ENCODE data around the gene REEP5. TPM values are rescaled to one million over a fixed set of nuclear protein-coding genes. Genes with fewer than 3 reads are reported as not detected.
A peak's percentile ranks its signal among the peaks of the same experiment; 100 is the strongest.
"Not testable (repeated sequence)": the region's sequence is repeated elsewhere in the genome, so short reads cannot be mapped to it uniquely, and the experiment has no call there.

Gene REEP5
- total RNA-seq, 1 donor from 2014 or later = 17.1 TPM

DNA sequence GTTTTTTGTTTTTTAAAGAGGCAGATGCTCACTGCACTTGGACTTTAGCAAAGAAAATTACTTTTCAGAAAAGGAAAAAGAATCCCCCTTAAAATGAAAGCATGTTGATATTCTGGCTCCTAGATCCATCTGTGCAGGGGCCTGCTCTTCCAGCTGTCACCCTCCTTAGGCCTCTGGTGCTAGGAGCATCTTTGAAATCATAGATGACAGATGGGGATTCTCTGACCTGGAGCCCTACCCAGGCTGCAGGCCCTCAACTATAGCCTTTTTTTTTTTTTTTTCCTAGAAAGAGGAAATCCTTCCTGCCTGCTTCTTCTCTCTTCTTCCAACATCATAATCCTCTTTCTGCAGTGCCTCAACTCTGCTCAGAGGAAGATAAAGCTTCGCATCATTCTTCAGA, 38.3 kb upstream of the REEP5 start:
- Histone ChIP-seq H3K27ac (no peak overlapping the region), H3F3A (ENCODE audit: low read depth) (no peaks in the 10 kb centered on the region), H4K20me1 (ENCODE audit: low read depth) (no peaks in the 10 kb centered on the region), H2AFZ (replicated peaks) (peak overlapping the region; percentile 69), H3K4me3 (no peak overlapping the region), H3K9ac (no peak overlapping the region), H3K27me3 (no peaks in the 10 kb centered on the region), H3K4me1 (peaks cover 6% of the 10 kb centered on the region), H3K4me2 (no peak overlapping the region), H3K36me3 (no peaks in the 10 kb centered on the region), H3K9me3 (ENCODE audit: low read depth) (no peaks in the 10 kb centered on the region), H3K79me2 (ENCODE audit: low read depth) (no peaks in the 10 kb centered on the region)
- Mint-ChIP-seq H3K4me3 (no peak overlapping the region), H3K36me3 (no peaks in the 10 kb centered on the region), H3K27me3 (ENCODE audit: insufficient read depth, low read depth) (peaks cover 5% of the 10 kb centered on the region), H3K27ac (peak overlapping the region; percentile 72), H3K9me3 (no peaks in the 10 kb centered on the region), H3K4me1 (peaks cover 25% of the 10 kb centered on the region)
- DNase-seq (ENCODE audit: low spot score) = no peak
- TF ChIP-seq EZH2phosphoT487 (IDR thresholded peaks at IDR 0.05) (no peak), EZH2 (IDR thresholded peaks at IDR 0.05) (no peak)
- TF ChIP-seq, protein P1, sequence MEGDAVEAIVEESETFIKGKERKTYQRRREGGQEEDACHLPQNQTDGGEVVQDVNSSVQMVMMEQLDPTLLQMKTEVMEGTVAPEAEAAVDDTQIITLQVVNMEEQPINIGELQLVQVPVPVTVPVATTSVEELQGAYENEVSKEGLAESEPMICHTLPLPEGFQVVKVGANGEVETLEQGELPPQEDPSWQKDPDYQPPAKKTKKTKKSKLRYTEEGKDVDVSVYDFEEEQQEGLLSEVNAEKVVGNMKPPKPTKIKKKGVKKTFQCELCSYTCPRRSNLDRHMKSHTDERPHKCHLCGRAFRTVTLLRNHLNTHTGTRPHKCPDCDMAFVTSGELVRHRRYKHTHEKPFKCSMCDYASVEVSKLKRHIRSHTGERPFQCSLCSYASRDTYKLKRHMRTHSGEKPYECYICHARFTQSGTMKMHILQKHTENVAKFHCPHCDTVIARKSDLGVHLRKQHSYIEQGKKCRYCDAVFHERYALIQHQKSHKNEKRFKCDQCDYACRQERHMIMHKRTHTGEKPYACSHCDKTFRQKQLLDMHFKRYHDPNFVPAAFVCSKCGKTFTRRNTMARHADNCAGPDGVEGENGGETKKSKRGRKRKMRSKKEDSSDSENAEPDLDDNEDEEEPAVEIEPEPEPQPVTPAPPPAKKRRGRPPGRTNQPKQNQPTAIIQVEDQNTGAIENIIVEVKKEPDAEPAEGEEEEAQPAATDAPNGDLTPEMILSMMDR (IDR thresholded peaks at IDR 0.05) = no peak

DNA sequence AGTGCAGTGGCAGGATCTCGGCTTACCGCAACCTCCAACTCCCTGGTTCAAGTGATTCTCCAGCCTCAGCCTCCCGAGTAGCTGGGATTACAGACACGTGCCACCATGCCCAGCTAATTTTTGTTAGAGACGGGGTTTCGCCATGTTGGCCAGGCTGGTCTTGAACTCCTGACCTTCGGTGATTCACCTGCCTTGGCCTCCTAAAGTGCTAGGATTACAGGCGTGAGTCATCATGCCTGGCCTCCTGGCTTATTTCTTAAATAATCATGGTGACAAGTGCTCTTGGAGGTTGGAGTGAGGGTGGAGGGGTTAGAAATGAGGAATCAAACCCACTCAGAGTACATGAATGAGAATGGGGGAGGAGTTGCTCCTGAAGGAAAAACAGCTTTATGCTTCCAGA, 37.8 kb upstream of the REEP5 start:
- not testable (repeated sequence) for H3K27me3 ChIP-seq; H3F3A ChIP-seq (ENCODE audit: low read depth); H3K36me3 Mint-ChIP-seq; H3K4me2 ChIP-seq; H3K79me2 ChIP-seq (ENCODE audit: low read depth); H3K4me1 ChIP-seq; DNase-seq (ENCODE audit: low spot score); H3K4me3 Mint-ChIP-seq; H3K27ac ChIP-seq; H4K20me1 ChIP-seq (ENCODE audit: low read depth); H3K27me3 Mint-ChIP-seq (ENCODE audit: insufficient read depth, low read depth); H3K36me3 ChIP-seq; H2AFZ ChIP-seq (replicated peaks); H3K4me3 ChIP-seq; H3K9me3 Mint-ChIP-seq; H3K9ac ChIP-seq; H3K9me3 ChIP-seq (ENCODE audit: low read depth)
- H3K4me1 Mint-ChIP-seq = peaks cover 25% of the 10 kb centered on the region
- H3K27ac Mint-ChIP-seq = peak overlapping the region; percentile 72

DNA sequence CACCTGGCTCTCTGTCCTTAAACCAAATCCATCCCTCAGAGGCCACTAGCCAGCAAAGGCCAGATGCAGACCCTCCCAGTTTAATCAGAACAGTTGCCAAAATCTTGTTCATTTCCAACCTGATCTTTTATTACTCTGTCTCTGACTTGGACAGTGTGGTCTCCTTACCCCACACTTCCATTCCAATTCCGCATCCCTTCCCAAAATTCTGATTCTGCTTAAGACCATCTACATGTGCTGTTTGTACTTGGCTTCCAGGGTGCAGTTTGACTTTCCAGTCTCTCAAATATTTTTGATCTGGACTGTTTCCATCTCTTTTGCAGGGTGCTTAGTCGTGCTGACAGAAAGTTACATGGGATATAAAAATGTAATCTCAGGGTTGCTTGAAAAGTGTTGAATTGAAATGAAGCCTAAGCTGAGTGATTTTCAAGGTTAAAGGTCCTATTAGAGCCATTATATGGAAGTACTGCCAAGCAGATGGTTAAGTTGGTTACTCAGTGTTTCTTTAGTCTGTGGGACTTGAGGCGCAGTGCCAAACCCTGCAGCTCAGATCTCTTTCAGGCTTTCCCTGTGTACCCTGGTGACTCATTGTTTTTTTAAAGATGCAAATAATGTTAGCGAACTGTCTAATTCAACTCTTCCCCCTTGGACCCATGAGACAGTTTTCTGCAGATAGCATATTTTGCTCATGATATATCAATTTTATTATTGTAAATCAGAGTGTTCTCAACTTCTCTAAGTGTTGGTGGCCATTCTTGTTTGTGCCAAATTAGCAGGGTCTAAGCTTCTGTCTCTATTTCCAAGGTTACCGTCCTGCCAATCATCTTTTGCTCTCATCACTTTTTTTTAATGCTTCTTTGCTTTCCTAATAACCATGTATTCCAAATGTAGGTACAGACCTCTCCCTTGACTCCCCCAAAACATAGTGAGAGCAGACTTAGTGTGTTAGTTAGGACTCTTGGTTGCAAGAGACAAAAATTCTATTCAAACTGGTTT, 36.4 kb upstream of the REEP5 start:
- H3K4me1 Mint-ChIP-seq = peaks cover 25% of the 10 kb centered on the region
- peaks cover 8% of the 10 kb centered on the region for H3K9me3 Mint-ChIP-seq
- H3K36me3 ChIP-seq = no peaks in the 10 kb centered on the region
- H3K9ac ChIP-seq = no peak overlapping the region
- H2AFZ ChIP-seq (replicated peaks) = peak overlapping the region; percentile 1
- H3K27me3 Mint-ChIP-seq (ENCODE audit: insufficient read depth, low read depth) = peaks cover 2% of the 10 kb centered on the region
- no peaks in the 10 kb centered on the region for H3K9me3 ChIP-seq (ENCODE audit: low read depth)
- no peaks in the 10 kb centered on the region for H3K79me2 ChIP-seq (ENCODE audit: low read depth)
- no peaks in the 10 kb centered on the region for H4K20me1 ChIP-seq (ENCODE audit: low read depth)
- no peak overlapping the region for H3K27ac Mint-ChIP-seq
- no peaks in the 10 kb centered on the region for H3F3A ChIP-seq (ENCODE audit: low read depth)
- no peak overlapping the region for H3K4me2 ChIP-seq
- TF ChIP-seq, protein P1 (IDR thresholded peaks at IDR 0.05) = no peak
- TF ChIP-seq EZH2 (IDR thresholded peaks at IDR 0.05) (no peak), EZH2phosphoT487 (IDR thresholded peaks at IDR 0.05) (no peak)
- no peak overlapping the region for H3K4me3 Mint-ChIP-seq
- peaks cover 6% of the 10 kb centered on the region for H3K4me1 ChIP-seq
- no peak overlapping the region for H3K4me3 ChIP-seq
- no peak for DNase-seq (ENCODE audit: low spot score)
- no peaks in the 10 kb centered on the region for H3K36me3 Mint-ChIP-seq
- no peaks in the 10 kb centered on the region for H3K27me3 ChIP-seq
- no peak overlapping the region for H3K27ac ChIP-seq

Measured in neural progenitor cell (in vitro differentiated cells).